ENCODE measurements around the gene ITIH2.
A peak's percentile ranks its signal among the peaks of the same experiment; 100 is the strongest.
"Not testable (repeated sequence)": the region's sequence is repeated elsewhere in the genome, so short reads cannot be mapped to it uniquely, and the experiment has no call there.

Gene ITIH2

GRCh38 chr10:7773845-7774801 lies 71.0 kb downstream of the ITIH2 start:
- intact Hi-C loops (cut with DNase I; ENCODE audit: low total_unique reads) = no loop called here
- Histone ChIP-seq H3K27me3 (no peaks in the 10 kb centered on the region), H3K36me3 (peaks cover 49 to 84% (median 60%) of the 10 kb centered on the region in 3 donors), H3K27ac (no peak overlapping the region), H3K9me3 (no peaks in the 10 kb centered on the region), H3K4me1 (no peaks in the 10 kb centered on the region), H3K4me3 (no peak overlapping the region)
- no peak for DNase-seq
- no peak for TF ChIP-seq CTCF (IDR thresholded peaks at IDR 0.05)

- no peaks in the 10 kb centered on the region for H3K4me1 ChIP-seq
- no peak for DNase-seq
- intact Hi-C loops (cut with DNase I; ENCODE audit: low total_unique reads) = no loop called here
- peaks cover 49 to 85% (median 58%) of the 10 kb centered on the region in 3 donors for H3K36me3 ChIP-seq
- H3K27me3 ChIP-seq = no peaks in the 10 kb centered on the region
- H3K9me3 ChIP-seq = no peaks in the 10 kb centered on the region
- H3K27ac ChIP-seq = no peak overlapping the region
- no peak overlapping the region for H3K4me3 ChIP-seq
- no peak for TF ChIP-seq CTCF (IDR thresholded peaks at IDR 0.05)
These were observed 73.7 kb downstream of the ITIH2 start for GRCh38 chr10:7776777-7777176.

- Histone ChIP-seq H3K4me1 (peaks cover 0 to 28% (median 8%) of the 10 kb centered on the region in 4 donors), H3K36me3 (peaks cover 33 to 39% (median 36%) of the 10 kb centered on the region in 3 donors)
- H3K27ac ChIP-seq; H3K27me3 ChIP-seq; DNase-seq; intact Hi-C loops (cut with DNase I; ENCODE audit: low total_unique reads); H3K9me3 ChIP-seq; H3K4me3 ChIP-seq: not testable (repeated sequence)
These were observed 79.1 kb downstream of the ITIH2 start for GRCh38 chr10:7782194-7782593.

GRCh38 chr10:7786430-7786829 lies 83.3 kb downstream of the ITIH2 start:
- Histone ChIP-seq H3K27ac (no peak overlapping the region), H3K4me3 (peak overlapping the region in 1 of 2 donors; percentile 100), H3K36me3 (no peaks in the 10 kb centered on the region), H3K27me3 (no peaks in the 10 kb centered on the region), H3K9me3 (no peaks in the 10 kb centered on the region), H3K4me1 (peaks cover 0 to 61% (median 29%) of the 10 kb centered on the region in 4 donors)
- intact Hi-C loops (cut with DNase I; ENCODE audit: low total_unique reads) = no loop called here
- TF ChIP-seq CTCF (IDR thresholded peaks at IDR 0.05) = no peak
- no peak for DNase-seq

GRCh38 chr10:7787150-7787856 lies 84.2 kb downstream of the ITIH2 start:
- peaks cover 0 to 65% (median 35%) of the 10 kb centered on the region in 4 donors for H3K4me1 ChIP-seq
- intact Hi-C loops (cut with DNase I; ENCODE audit: low total_unique reads) = no loop called here
- peak overlapping the region; percentile 74 to 87 for H3K27ac ChIP-seq
- no peaks in the 10 kb centered on the region for H3K36me3 ChIP-seq
- no peaks in the 10 kb centered on the region for H3K9me3 ChIP-seq
- DNase-seq = no peak
- peak overlapping the region; percentile 65 to 100 for H3K4me3 ChIP-seq
- H3K27me3 ChIP-seq = no peaks in the 10 kb centered on the region
- no peak for TF ChIP-seq CTCF (IDR thresholded peaks at IDR 0.05)

Measured in tibial artery (tissue), 4 donors.